H9 (cell line): ENCODE measurements around the gene COMMD1. TPM values are rescaled to one million over a fixed set of nuclear protein-coding genes. Genes with fewer than 3 reads are reported as not detected.

Experiments
- DNase-seq: peaks from one replicate; pipeline ENCODE4 v3.0.0-alpha.2; 2017
- H2AFZ ChIP-seq: one replicate; pipeline ENCODE4 v1.6.1; 2013; ENCODE audit warnings: mild to moderate bottlenecking, low read length, control low read depth, moderate library complexity
- H2AK5ac ChIP-seq: 2 replicates; pipeline ENCODE4 v1.6.1; 2013; ENCODE audit warnings: low read length, control low read depth, mixed read lengths; ENCODE audit not compliant: insufficient read length
- H2BK120ac ChIP-seq: one replicate; pipeline ENCODE4 v1.6.1; 2013; ENCODE audit warnings: low read depth, mild to moderate bottlenecking, low read length, control low read depth, inconsistent platforms; ENCODE audit not compliant: poor library complexity, severe bottlenecking
- H2BK12ac ChIP-seq: 2 replicates; pipeline ENCODE4 v1.6.1; 2013; ENCODE audit warnings: low read length, control low read depth, mixed read lengths, low read depth; ENCODE audit not compliant: insufficient read length
- H2BK15ac ChIP-seq: 2 replicates; pipeline ENCODE4 v1.6.1; 2013; ENCODE audit warnings: low read depth, low read length, control low read depth
- H2BK20ac ChIP-seq: one replicate; pipeline ENCODE4 v1.6.1; 2013; ENCODE audit warnings: low read depth, mild to moderate bottlenecking, low read length, control low read depth, inconsistent platforms; ENCODE audit not compliant: poor library complexity, severe bottlenecking
- H2BK5ac ChIP-seq: 2 replicates; pipeline ENCODE4 v1.6.1; 2013; ENCODE audit warnings: low read length, control low read depth, mixed read lengths; ENCODE audit not compliant: insufficient read length
- H3K14ac ChIP-seq: 2 replicates; pipeline ENCODE4 v1.6.1; 2013; ENCODE audit warnings: low read length, control low read depth; ENCODE audit not compliant: insufficient read depth
- H3K18ac ChIP-seq: 2 replicates; pipeline ENCODE4 v1.6.1; 2013; ENCODE audit warnings: low read depth, mild to moderate bottlenecking, mixed read lengths, low read length, control low read depth; ENCODE audit not compliant: insufficient read length
- H3K23ac ChIP-seq: 2 replicates; pipeline ENCODE4 v1.6.1; 2013; ENCODE audit warnings: low read length, control low read depth, mixed read lengths, low read depth; ENCODE audit not compliant: insufficient read length
- H3K23me2 ChIP-seq: 2 replicates; pipeline ENCODE4 v1.6.1; 2013; ENCODE audit warnings: low read depth, mild to moderate bottlenecking, mixed read lengths, low read length, control low read depth; ENCODE audit not compliant: insufficient read length, poor library complexity, severe bottlenecking
- H3K27ac ChIP-seq: 2 replicates; pipeline ENCODE4 v1.5.1; 2013; ENCODE audit warnings: low read length, control low read depth, mixed read lengths, low read depth; ENCODE audit not compliant: insufficient read length
- H3K27me3 ChIP-seq: 2 replicates; pipeline ENCODE4 v1.6.1; 2013; ENCODE audit warnings: low read length, control low read depth, inconsistent platforms; ENCODE audit not compliant: insufficient read depth
- H3K4ac ChIP-seq: 2 replicates; pipeline ENCODE4 v1.6.1; 2013; ENCODE audit warnings: low read depth, mild to moderate bottlenecking, control low read depth, inconsistent platforms, low read length, moderate library complexity
- H3K4me1 ChIP-seq: 2 replicates; pipeline ENCODE4 v1.6.1; 2013; ENCODE audit warnings: low read length, control low read depth, inconsistent platforms; ENCODE audit not compliant: insufficient read depth
- H3K4me2 ChIP-seq: 2 replicates; pipeline ENCODE4 v1.6.1; 2013; ENCODE audit warnings: low read length, control low read depth, mixed read lengths; ENCODE audit not compliant: insufficient read length, insufficient read depth
- H3K56ac ChIP-seq: 2 replicates; pipeline ENCODE4 v1.6.1; 2013; ENCODE audit warnings: low read depth, mild to moderate bottlenecking, mixed read lengths, low read length, control low read depth; ENCODE audit not compliant: insufficient read length
- H3K79me1 ChIP-seq: 2 replicates; pipeline ENCODE4 v1.6.1; 2013; ENCODE audit warnings: low read depth, mild to moderate bottlenecking, moderate library complexity, low read length, control low read depth, inconsistent platforms; ENCODE audit not compliant: insufficient read depth, poor library complexity, severe bottlenecking
- H3K79me2 ChIP-seq: 2 replicates; pipeline ENCODE4 v1.6.1; 2013; ENCODE audit warnings: low read length, control low read depth, inconsistent platforms; ENCODE audit not compliant: insufficient read depth
- H3K9ac ChIP-seq: 2 replicates; pipeline ENCODE4 v1.6.1; 2013; ENCODE audit warnings: low read length, control low read depth, mixed read lengths; ENCODE audit not compliant: insufficient read length; ENCODE audit errors: extremely low read depth
- H3K9me3 ChIP-seq: one replicate; pipeline ENCODE4 v1.6.1; 2013; ENCODE audit warnings: low read depth, low read length, inconsistent platforms; ENCODE audit not compliant: control insufficient read depth
- H3T11ph ChIP-seq: one replicate; pipeline ENCODE4 v1.6.1; 2013; ENCODE audit warnings: mild to moderate bottlenecking, low read length, control low read depth, inconsistent platforms
- H4K20me1 ChIP-seq: one replicate; pipeline ENCODE4 v1.6.1; 2013; ENCODE audit not compliant: control insufficient read depth, insufficient read length, insufficient read depth
- H4K5ac ChIP-seq: 2 replicates; pipeline ENCODE4 v1.6.1; 2013; ENCODE audit warnings: low read depth, mild to moderate bottlenecking, mixed read lengths, low read length, control low read depth; ENCODE audit not compliant: insufficient read length
- H4K8ac ChIP-seq: replicated peaks from 2 replicates; pipeline ENCODE4 v1.6.1; 2013; ENCODE audit warnings: low read length, control low read depth, mixed read lengths, low read depth; ENCODE audit not compliant: insufficient read length
- H4K91ac ChIP-seq: 2 replicates; pipeline ENCODE4 v1.6.1; 2013; ENCODE audit warnings: low read depth, mild to moderate bottlenecking, moderate library complexity, mixed read lengths, low read length, control low read depth; ENCODE audit not compliant: insufficient read length
- H3K27ac Mint-ChIP-seq, 3 experiments: 2 replicates in 2 of 3; 3 replicates in 1 of 3; pipeline ENCODE4 v1.8.0; 2020 to 2021; ENCODE audit warnings: mixed read lengths in 3 of 3, mild to moderate bottlenecking in 1 of 3, moderate library complexity in 1 of 3
- H3K27me3 Mint-ChIP-seq: 2 replicates; pipeline ENCODE4 v1.8.0; 2021; ENCODE audit warnings: low read depth, mild to moderate bottlenecking, moderate library complexity, mixed read lengths
- H3K36me3 Mint-ChIP-seq, 3 experiments: 2 replicates in 2 of 3; 3 replicates in 1 of 3; pipeline ENCODE4 v1.8.0; 2020 to 2021; ENCODE audit warnings: low read depth in 3 of 3, mixed read lengths in 3 of 3; ENCODE audit not compliant: insufficient read depth in 1 of 3
- H3K4me1 Mint-ChIP-seq, 2 experiments: 2 replicates each; pipeline ENCODE4 v1.8.0; 2020; ENCODE audit warnings: mixed read lengths in 2 of 2
- H3K4me3 Mint-ChIP-seq, 2 experiments: 2 replicates in 1 of 2; 3 replicates in 1 of 2; pipeline ENCODE4 v1.8.0; 2020 to 2021; ENCODE audit warnings: mild to moderate bottlenecking in 2 of 2, mixed read lengths in 2 of 2, moderate library complexity in 1 of 2
- H3K9me3 Mint-ChIP-seq, 2 experiments: 2 replicates in 1 of 2; 3 replicates in 1 of 2; pipeline ENCODE4 v1.8.0; 2020; ENCODE audit warnings: mild to moderate bottlenecking in 2 of 2, mixed read lengths in 2 of 2, moderate library complexity in 1 of 2
- WGBS: extraction: QIAGEN DNeasy Blood & Tissue Kit; methylation state at CpG from one replicate; pipeline ENCODE4 v1.1.7; 2013; ENCODE audit warnings: missing lambda C conversion rate, low lambda C conversion rate, mixed read lengths; ENCODE audit not compliant: insufficient read length; ENCODE audit errors: extremely low coverage; 5-methylcytosine and 5-hydroxymethylcytosine counted together
- total RNA-seq: library from RNA; stranded (reverse); gene quantifications from 2 replicates; pipeline ENCODE4 v1.2.1, GENCODE V29; 2021
- TF ChIP-seq, protein P1 (sequence below): fragments of 200-600 bp; sonication (generic); conservative IDR thresholded peaks from 3 replicates; pipeline ENCODE4 v1.8.0; 2021; ENCODE audit warnings: antibody characterized with exemption, mild to moderate bottlenecking

COMMD1 gene
- total RNA-seq, 1 experiment from 2014 or later, result 31.5 TPM

GRCh38 chr2:62032096-62032495, 126.6 kb downstream of the COMMD1 start:
- Histone ChIP-seq H3K18ac (no peak overlapping the region), H3K27ac (no peak overlapping the region), H3K27me3 (no peaks in the 10 kb centered on the region), H4K91ac (no peak overlapping the region), H2BK12ac (no peak overlapping the region), H3K23ac (no peak overlapping the region), H3K79me1 (no peaks in the 10 kb centered on the region), H3T11ph (no peak overlapping the region), H2BK20ac (no peak overlapping the region), H3K4me2 (no peak overlapping the region), H4K8ac (no peak overlapping the region), H3K4ac (no peak overlapping the region), H4K20me1 (no peaks in the 10 kb centered on the region), H3K9me3 (no peaks in the 10 kb centered on the region), H2BK15ac (no peak overlapping the region), H2AFZ (no peak overlapping the region), H3K14ac (no peak overlapping the region), H2BK120ac (no peak overlapping the region), H3K9ac (no peak overlapping the region), H4K5ac (no peak overlapping the region), H3K4me1 (no peaks in the 10 kb centered on the region), H3K79me2 (no peaks in the 10 kb centered on the region), H2BK5ac (no peak overlapping the region), H3K56ac (no peak overlapping the region), H2AK5ac (no peak overlapping the region), H3K23me2 (no peaks in the 10 kb centered on the region)
- WGBS, result no CpG with 5 or more reads among the region's 5 CpGs
- Mint-ChIP-seq H3K27me3 (no peaks in the 10 kb centered on the region), H3K36me3 (no peaks in the 10 kb centered on the region; a peak in 1 of 7 replicates), H3K4me1 (peaks cover 23 to 26% of the 10 kb centered on the region in 2 experiments), H3K9me3 (no peaks in the 10 kb centered on the region; a peak in 1 of 5 replicates), H3K27ac (no peak overlapping the region), H3K4me3 (no peak overlapping the region)
- no peak for DNase-seq
- TF ChIP-seq, protein P1, sequence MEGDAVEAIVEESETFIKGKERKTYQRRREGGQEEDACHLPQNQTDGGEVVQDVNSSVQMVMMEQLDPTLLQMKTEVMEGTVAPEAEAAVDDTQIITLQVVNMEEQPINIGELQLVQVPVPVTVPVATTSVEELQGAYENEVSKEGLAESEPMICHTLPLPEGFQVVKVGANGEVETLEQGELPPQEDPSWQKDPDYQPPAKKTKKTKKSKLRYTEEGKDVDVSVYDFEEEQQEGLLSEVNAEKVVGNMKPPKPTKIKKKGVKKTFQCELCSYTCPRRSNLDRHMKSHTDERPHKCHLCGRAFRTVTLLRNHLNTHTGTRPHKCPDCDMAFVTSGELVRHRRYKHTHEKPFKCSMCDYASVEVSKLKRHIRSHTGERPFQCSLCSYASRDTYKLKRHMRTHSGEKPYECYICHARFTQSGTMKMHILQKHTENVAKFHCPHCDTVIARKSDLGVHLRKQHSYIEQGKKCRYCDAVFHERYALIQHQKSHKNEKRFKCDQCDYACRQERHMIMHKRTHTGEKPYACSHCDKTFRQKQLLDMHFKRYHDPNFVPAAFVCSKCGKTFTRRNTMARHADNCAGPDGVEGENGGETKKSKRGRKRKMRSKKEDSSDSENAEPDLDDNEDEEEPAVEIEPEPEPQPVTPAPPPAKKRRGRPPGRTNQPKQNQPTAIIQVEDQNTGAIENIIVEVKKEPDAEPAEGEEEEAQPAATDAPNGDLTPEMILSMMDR, result no peak
